ENCODE measurements around the gene PPDPF. TPM values are rescaled to one million over a fixed set of nuclear protein-coding genes. Genes with fewer than 3 reads are reported as not detected.

The PPDPF gene
- polyA plus RNA-seq, 1 donor: 254 TPM

GRCh38 chr20:63487781-63488241 is 32.8 kb upstream of the PPDPF start:
- DNase-seq (ENCODE audit: low read depth): no peak

- no peak for DNase-seq (ENCODE audit: low read depth)
These were observed 32.0 kb upstream of the PPDPF start for GRCh38 chr20:63488315-63489251.

- no peak for DNase-seq (ENCODE audit: low read depth)
These were observed 30.1 kb upstream of the PPDPF start for GRCh38 chr20:63490416-63490815.

- no peak for DNase-seq (ENCODE audit: low read depth)
These were observed 29.5 kb upstream of the PPDPF start for GRCh38 chr20:63491078-63491477.

GRCh38 chr20:63491635-63492230 is 28.8 kb upstream of the PPDPF start:
- no peak for DNase-seq (ENCODE audit: low read depth)

- no peak for DNase-seq (ENCODE audit: low read depth)
These were observed 28.0 kb upstream of the PPDPF start for GRCh38 chr20:63492518-63492917.

GRCh38 chr20:63492982-63493381 is 27.6 kb upstream of the PPDPF start:
- no peak for DNase-seq (ENCODE audit: low read depth)

GRCh38 chr20:63493563-63494020 is 27.0 kb upstream of the PPDPF start:
- DNase-seq (ENCODE audit: low read depth): no peak

GRCh38 chr20:63494084-63494419 is 26.5 kb upstream of the PPDPF start:
- DNase-seq (ENCODE audit: low read depth): no peak

GRCh38 chr20:63494420-63495166 is 26.0 kb upstream of the PPDPF start:
- no peak for DNase-seq (ENCODE audit: low read depth)

GRCh38 chr20:63495167-63495720 is 25.3 kb upstream of the PPDPF start:
- no peak for DNase-seq (ENCODE audit: low read depth)

GRCh38 chr20:63495741-63496595 is 24.6 kb upstream of the PPDPF start:
- DNase-seq (ENCODE audit: low read depth): no peak

- DNase-seq (ENCODE audit: low read depth): no peak
These were observed 23.9 kb upstream of the PPDPF start for GRCh38 chr20:63496596-63497120.

- DNase-seq (ENCODE audit: low read depth): no peak
These were observed 23.2 kb upstream of the PPDPF start for GRCh38 chr20:63497138-63497945.

- DNase-seq (ENCODE audit: low read depth): no peak
These were observed 22.3 kb upstream of the PPDPF start for GRCh38 chr20:63497946-63498935.

- no peak for DNase-seq (ENCODE audit: low read depth)
These were observed 21.6 kb upstream of the PPDPF start, which contains the start of gene EEF1A2 for GRCh38 chr20:63498960-63499337. TSS of gene EEF1A2 (minus strand) at chr20:63499083. CDS start at chr20:63497763, 1,320 bp downstream.

- no peak for DNase-seq (ENCODE audit: low read depth)
These were observed 21.1 kb upstream of the PPDPF start for GRCh38 chr20:63499338-63499969.
